ENCODE measurements around the gene FKBP1A. TPM values are rescaled to one million over a fixed set of nuclear protein-coding genes. Genes with fewer than 3 reads are reported as not detected.

The FKBP1A gene
- total RNA-seq, 4 donors from 2014 or later, result 99.5 to 253 (median 206) TPM

- H3K27ac ChIP-seq, result no peak overlapping the region
- no peaks in the 10 kb centered on the region for H3K36me3 ChIP-seq
- TF ChIP-seq CTCF (IDR thresholded peaks at IDR 0.05) (no peak), POLR2A (IDR thresholded peaks at IDR 0.05) (no peak)
- no peaks in the 10 kb centered on the region for H3K9me3 ChIP-seq
- DNase-seq, result no peak
- H3K4me3 ChIP-seq, result no peak overlapping the region
- intact Hi-C loops (cut with DNase I; ENCODE audit: low total_unique reads), result no loop called here
- H3K27me3 ChIP-seq, result no peaks in the 10 kb centered on the region
- H3K4me1 ChIP-seq, result no peaks in the 10 kb centered on the region
Observed at GRCh38 chr20:1360094-1360846, 32.6 kb downstream of the FKBP1A start.

GRCh38 chr20:1357921-1358671 is 34.8 kb downstream of the FKBP1A start:
- DNase-seq, result no peak
- Histone ChIP-seq H3K4me1 (no peaks in the 10 kb centered on the region), H3K4me3 (no peak overlapping the region), H3K9me3 (no peaks in the 10 kb centered on the region), H3K36me3 (no peaks in the 10 kb centered on the region), H3K27me3 (no peaks in the 10 kb centered on the region), H3K27ac (no peak overlapping the region)
- TF ChIP-seq POLR2A (IDR thresholded peaks at IDR 0.05) (no peak), CTCF (IDR thresholded peaks at IDR 0.05) (no peak)
- intact Hi-C loops (cut with DNase I; ENCODE audit: low total_unique reads), result no loop called here

DNA sequence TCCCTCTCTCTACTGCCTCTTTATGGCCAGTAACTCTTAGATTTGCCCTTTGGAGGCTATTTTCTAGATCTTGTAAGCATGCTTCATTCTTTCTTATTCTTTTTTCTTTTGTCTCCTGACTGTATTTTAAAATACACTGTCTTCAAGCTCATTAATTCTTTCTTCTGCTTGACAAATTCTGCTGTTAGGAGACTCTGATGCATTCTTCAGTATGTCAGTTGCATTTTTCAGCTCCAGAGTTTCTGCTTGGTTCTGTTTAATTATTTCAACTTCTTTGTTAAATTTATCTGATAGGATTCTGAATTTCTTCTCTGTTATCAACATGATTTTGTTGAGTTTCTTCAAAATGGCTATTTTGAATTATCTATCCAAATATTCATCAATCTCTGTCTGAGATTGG is 38.9 kb downstream of the FKBP1A start:
- H3K27ac ChIP-seq, result no peak overlapping the region
- no peak for DNase-seq
- H3K4me3 ChIP-seq, result no peak overlapping the region
- no peaks in the 10 kb centered on the region for H3K36me3 ChIP-seq
- TF ChIP-seq CTCF (IDR thresholded peaks at IDR 0.05) (no peak), POLR2A (IDR thresholded peaks at IDR 0.05) (no peak)
- no peaks in the 10 kb centered on the region for H3K4me1 ChIP-seq
- no peaks in the 10 kb centered on the region for H3K9me3 ChIP-seq
- intact Hi-C loops (cut with DNase I; ENCODE audit: low total_unique reads), result no loop called here
- H3K27me3 ChIP-seq, result no peaks in the 10 kb centered on the region

- no peaks in the 10 kb centered on the region for H3K27me3 ChIP-seq
- no peak overlapping the region for H3K27ac ChIP-seq
Observed at GRCh38 chr20:1346315-1346969, 46.4 kb downstream of the FKBP1A start.

More at GRCh38 chr20:1346315-1346969, 46.4 kb downstream of the FKBP1A start:
- no peaks in the 10 kb centered on the region for H3K9me3 ChIP-seq
- no peaks in the 10 kb centered on the region for H3K36me3 ChIP-seq
- H3K4me1 ChIP-seq, result no peaks in the 10 kb centered on the region
- intact Hi-C loops (cut with DNase I; ENCODE audit: low total_unique reads), result no loop called here
- no peak for TF ChIP-seq CTCF (IDR thresholded peaks at IDR 0.05)
- no peak for TF ChIP-seq POLR2A (IDR thresholded peaks at IDR 0.05)
- no peak for DNase-seq
- no peak overlapping the region for H3K4me3 ChIP-seq
